NOMO-1 treated with dmso at 0.1 percent for 144 hours (cell line): Measurements from ENCODE around the gene CYP46A1.
A peak's percentile ranks its signal among the peaks of the same experiment; 100 is the strongest.
"Not testable (repeated sequence)": the region's sequence is repeated elsewhere in the genome, so short reads cannot be mapped to it uniquely, and the experiment has no call there.

Experiments used
- DNase-seq: peaks from one replicate; lab custom pipeline; 2025; ENCODE audit not compliant: unreplicated experiment; lab: John Stamatoyannopoulos, UW

CYP46A1 gene

DNA sequence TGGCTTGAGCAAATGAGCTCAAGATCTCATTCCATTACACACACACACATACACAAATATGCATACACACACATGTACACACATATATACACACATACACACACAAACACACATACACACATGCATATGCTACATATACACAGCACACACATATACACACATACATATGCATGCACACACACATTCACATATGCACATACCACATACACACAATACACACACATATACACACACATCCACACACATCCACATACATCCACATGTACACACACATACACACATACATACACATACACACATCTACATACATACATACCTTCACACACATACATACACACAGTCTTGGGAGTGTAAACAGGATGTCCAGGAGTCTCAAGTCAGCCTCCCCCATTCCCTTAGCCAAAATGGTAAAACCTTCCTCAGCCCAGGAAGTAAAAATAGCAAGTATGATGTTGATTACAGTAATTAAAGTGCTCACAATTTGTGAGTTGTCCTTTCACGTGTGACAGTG lies 26.4 kb upstream of the CYP46A1 start:
- DNase-seq: no peak

DNA sequence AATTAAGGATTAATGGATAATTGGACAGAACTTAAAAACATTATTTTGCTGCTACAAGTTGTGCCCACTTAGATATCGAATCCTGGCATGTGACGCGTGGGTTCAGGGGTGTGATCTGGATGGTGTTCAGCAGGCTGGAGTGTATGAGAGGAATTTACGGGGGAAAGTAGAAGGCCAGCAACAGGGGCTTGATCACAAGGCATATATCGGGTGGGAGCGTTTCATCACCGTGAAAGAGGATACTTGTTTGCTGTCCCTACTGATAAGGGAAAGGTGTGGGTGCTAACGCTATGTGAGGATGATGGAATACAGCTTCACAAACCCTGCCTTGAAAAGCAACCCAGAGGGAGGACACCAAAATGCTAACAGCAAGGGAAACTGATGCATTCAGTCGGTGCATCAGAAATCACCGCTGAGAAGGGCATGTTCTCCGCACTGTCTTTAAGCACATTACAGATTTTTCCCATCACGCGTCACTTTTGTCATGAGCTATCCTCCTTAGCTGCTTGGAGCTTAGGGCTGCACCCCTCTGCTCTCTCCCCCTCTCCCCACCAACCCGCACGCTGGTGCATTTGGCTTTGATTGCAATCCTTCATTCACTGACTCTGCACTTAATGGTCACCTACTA lies 25.8 kb upstream of the CYP46A1 start:
- no peak for DNase-seq

DNA sequence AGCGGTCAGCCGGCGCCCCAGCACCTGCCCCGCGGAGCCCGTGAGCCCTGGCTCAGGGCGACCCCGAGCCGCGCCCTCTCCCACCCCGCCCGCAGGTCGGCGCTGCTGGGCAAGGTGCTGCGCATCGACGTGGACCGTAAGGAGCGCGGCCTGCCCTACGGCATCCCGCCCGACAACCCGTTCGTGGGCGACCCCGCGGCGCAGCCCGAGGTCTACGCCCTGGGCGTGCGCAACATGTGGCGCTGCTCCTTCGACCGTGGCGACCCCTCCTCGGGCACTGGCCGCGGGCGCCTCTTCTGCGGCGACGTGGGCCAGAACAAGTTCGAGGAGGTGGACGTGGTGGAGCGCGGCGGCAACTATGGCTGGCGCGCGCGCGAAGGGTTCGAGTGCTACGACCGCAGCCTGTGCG lies 24.8 kb upstream of the CYP46A1 start:
- no peak for DNase-seq

DNA sequence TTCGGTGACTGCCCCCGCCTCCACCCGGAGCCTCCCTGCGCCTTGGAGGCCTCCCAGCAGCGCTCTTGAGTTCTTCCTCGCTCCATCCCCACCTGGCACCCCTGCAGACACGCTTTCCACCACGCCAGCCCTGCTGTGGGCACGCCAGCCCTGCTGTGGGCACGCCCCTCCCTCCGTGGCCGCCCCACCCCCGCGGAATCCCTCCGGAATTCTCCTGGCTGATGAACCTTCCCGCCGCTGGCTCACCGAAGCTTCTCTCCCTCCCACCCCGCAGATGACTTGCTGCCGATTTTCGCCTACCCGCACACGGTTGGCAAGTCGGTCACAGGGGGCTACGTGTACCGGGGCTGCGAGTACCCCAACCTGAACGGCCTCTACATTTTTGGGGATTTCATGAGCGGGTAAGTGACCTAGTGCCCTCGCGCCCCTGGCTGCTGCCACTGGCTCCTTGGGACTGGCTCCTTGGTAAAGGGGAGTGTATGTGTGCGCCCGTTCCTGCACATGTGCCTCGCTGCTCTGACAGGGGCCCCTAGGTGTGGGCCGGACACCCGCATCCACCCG lies 24.0 kb upstream of the CYP46A1 start:
- DNase-seq: no peak

DNA sequence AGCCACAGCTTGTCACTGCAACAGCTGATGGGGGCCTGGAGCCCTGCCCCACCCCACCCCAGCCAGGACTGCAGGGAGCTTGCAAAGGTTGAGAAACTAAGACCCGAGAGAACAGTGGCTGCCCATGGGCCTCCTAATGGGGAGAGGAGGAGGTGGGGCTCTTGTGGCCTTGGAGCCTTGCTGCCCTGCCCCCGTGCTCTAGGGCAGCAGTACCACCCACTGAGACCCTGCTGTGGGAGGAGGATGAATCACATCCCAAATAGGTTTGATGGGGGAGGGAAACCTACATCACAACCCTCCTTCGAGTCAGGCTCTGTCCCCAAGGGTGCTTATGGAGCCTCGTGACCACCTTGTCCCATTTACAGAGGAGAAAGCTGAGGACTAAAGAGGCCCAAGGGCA lies 23.3 kb upstream of the CYP46A1 start:
- DNase-seq: no peak

DNA sequence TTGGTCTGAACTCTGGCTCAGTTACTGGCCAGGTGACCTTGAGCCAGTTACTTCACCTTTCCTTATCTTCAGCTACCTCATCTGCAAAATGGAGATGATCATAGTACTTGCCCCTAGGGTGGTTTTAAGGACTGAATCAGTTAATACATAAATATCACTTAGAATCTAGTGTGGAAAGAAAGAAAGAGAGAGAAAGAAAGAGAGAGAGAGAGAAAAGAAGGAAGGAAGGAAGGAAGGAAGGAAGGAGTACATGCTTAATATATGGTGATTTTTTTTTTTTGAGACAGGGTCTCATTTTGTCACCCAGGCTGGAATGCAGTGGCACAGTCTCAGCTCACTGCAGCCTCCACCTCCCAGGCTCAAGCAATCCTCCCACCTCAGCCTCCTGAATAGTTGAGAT lies 22.9 kb upstream of the CYP46A1 start:
- not testable (repeated sequence) for DNase-seq

DNA sequence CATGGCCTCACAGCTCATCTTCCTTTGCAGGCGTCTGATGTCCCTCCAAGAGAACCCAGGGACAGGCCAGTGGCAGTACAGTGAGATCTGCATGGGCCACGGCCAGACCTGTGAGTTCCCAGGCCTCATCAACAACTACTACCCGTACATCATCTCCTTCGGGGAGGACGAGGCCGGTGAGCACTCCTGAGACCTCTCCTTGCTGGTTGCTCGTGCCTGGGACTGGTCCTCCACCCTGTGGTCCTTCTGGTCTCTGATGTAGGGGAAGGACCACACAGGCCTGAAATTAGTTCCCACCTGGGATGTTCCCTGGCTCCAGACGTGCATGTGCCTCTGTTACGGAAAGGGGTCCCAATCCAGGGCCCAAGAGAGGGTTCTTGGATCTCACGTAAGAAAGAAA lies 21.3 kb upstream of the CYP46A1 start:
- DNase-seq: no peak

DNA sequence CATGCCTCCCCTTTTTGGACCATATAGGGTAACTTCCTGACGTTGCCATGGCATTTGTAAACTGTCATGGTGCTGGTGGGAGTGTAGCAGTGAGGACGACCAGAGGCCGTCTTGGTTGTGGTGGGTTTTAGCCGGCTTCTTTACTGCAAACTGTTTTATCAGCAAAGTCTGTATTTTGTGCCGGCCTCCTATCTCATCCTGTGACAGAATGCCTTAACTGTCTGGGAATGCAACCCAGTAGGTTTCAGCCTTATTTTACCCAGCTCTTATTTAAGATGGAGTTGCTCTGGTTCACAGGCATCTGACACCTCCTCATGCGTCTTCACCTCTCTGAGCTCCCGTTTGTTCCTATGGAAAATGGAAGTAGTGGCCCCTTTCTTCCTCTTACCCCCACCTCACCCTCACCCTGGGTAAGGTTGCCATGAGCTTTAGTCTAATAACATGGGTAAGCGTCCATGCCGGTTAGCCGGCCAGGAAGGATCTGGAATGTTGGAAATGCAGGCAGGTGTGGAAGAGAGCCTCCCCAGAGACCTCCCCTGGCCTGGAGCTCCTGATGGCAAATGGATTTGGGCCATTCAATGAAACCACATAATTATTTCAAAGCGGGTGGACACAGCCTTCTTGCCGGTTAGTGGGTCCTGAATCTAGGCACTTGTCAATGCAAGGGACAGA lies 20.6 kb upstream of the CYP46A1 start:
- DNase-seq: no peak

DNA sequence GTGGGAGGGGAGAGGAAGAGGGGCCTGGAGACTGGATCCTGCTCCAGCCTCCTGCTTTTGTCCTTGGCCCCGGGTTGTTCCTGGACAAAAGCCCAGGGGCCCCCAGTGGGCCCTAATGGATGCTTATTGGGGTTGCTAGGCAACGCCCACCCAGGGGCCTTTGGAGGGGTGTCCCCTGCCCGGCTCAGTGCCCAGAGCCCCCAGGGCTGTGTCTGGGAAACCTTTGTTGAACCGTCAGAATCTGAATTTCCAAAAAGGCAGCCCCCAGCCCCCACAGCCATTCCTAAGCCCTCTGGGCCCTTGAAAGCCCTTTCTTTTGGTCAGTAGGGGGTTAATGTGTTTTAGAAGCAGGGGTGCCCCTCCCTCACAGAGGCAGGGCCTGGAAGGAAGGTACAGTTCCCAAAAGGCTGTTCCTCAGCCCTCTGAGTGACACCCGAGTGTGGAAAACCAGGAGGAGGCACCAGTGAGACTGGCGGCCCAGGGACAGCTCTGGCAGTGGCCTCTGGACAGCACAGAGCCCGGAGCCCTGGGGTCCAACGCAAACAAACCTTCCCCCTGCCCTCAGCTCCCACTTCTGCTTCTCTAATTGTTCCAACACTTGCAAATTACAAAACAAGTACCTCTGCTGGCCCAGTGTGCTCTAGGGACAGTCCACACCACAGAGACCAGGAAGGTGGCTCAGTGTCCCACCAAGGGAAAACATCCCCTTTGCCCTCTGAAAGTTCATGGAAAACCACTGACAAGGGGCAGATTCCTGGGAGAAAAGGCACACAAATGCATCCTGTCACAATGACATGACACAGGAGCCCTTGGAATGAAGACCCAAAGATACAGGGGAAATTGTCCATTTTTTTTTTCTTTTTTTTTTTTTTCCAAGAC lies 19.8 kb upstream of the CYP46A1 start:
- no peak for DNase-seq

DNA sequence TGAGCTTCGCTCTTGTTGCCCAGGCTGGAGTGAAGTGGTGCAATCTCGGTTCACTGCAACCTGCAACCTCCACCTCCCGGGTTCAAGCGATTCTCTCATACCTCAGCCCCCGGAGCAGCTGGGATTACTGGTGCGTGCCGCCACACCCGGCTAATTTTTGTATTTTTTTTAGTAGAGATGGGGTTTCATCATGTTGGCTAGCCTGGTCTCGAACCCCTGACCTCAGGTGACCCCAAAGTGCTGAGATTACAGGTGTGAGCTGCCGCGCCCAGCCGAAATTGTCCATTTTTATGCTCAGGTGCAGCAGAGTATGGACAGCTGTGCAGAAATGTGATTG lies 19.2 kb upstream of the CYP46A1 start:
- DNase-seq: no peak

DNA sequence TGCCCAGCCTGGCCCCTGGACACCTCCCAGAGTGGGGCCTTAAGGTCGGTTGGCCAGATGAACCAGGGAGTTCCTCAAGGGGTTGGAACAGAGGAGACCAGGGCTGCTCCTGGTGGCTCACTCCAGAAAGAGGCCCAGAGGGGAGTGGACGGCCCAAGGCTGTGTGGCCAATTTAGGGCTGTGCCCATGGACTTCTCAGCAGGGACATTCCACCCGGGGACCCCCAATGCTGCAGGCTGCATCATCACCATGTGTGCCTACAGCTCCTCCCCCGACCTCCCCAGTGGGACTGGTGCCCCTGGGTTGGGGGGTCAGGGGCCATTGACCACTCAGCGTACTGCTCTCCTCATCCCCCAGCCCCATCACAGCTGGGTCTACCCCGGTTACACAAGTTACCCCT lies 17.6 kb upstream of the CYP46A1 start:
- DNase-seq: no peak

DNA sequence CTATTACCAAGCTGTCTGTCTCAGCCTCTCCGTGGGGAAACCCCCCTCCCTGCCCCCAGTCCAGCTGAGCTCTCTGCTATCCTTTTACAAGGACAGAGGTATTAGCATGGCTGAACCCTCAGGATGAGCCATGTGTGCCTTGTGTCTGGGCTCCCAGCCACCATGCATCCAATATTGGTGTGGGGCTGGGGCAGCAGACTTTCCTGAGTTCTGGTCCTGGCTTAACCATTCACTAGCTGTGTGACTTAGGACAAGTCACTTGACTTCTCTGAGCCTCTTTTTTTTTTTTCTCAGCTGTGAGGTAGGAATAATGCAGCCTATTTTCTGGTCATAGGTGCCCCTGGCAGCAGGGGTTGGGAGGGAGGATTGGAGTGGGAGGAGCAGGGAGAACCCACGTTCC lies 17.1 kb upstream of the CYP46A1 start:
- no peak for DNase-seq

DNA sequence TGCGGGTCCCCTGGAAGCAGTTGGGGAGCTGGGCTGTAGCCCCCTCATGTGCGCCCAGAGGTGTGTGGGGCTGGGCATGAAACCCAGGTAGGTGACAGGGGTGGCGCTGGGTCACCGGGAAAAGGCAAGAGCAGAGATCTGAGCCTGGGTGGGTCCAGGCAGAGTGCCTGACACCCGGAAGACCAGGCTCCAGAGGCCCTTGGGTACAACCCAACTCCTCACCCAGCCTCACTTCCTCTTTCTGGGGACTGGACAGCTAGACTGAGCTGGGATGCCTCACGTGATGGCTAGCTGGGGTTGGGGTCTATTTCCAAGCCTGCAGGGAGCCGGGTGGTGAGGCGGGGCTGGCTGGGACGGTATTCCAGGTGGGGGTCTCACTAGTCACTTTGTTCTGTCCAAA lies 16.3 kb upstream of the CYP46A1 start:
- peak; percentile 71 for DNase-seq

DNA sequence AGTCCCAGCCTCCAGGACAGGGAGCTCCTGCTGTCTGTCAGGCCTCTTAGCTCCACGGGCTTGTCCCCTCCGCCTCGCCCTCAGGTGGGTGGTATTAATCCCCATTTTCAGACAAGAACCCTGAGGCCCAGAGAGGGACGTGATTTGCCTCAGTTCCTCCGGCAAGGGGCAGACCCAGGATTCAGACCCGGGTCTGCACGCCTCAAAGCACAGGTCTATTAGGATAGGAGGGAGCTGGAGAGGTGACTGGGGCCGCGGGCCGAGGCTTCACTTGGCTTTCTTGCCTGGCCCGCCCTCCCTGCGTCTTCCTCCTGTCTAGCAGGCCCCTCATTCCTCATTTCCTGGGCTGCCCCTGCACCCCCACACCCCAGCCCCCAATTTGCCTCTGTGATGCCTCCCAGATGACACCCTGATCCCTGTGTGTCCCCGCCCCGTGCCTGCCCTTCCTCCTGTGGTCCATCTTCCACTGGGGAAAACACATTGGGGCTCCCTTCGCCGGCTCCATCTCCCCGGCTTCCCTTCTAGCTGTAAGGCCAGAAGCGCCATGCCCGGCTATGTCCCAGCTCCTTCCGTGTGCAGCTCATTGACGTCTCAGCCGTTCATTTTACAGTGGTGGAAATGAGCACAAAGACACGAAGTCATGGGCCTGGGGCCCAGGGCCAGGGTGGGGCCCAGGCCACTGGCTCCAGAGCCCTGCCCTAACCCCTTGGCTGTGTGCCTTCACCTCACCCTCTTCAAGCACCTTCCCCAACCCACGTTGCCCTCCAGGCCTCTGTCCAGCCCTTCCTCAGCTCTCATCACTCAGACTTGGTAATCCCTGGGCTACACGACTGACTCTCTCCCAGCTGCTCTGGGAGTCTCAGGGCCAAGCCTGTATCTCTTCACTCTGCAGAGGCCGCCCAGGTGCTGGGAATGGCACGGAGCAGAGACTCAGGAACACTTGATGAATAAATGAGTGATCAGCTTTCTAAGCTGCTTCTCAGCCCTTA lies 15.5 kb upstream of the CYP46A1 start:
- no peak for DNase-seq

DNA sequence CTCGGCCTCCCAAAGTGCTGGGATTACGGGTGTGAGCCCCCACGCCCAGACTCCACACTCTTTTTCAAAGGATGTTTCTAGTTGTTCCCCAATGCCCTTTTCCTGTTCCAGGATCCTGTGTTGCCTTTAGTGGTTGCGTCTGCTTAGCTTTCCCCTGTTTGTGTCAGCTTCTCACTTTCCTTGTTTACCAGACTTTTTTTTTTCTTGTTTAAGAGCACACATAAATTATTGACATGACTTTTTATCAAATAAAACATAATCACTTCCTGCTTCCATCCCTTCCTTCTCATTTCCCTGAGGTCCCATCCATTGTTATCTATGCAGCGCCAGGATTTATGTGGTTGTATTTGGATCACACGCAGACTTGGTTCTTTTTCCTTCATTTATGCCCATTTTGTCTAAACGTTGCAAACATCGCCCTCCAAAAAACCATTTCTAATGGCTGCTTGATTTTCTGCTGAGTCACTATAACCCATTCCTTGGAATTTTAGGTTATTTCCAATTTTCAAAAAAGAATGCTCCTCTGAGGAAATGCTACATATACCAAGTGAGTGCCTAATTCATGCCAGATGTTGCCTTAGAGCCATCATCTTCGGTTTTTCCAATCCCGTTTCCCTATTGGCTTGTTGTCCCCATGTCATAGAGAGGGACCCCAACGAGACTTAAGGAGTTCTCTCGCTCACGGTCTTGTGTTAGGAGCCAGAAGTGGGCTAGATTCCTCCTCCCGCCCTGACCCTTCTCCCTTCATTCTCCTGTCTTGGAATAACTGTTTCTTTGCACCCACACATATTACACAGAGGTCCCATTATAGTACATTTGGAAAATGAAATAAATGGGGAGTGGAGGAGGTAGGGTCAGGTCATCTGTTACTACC lies 13.5 kb upstream of the CYP46A1 start:
- DNase-seq: no peak

DNA sequence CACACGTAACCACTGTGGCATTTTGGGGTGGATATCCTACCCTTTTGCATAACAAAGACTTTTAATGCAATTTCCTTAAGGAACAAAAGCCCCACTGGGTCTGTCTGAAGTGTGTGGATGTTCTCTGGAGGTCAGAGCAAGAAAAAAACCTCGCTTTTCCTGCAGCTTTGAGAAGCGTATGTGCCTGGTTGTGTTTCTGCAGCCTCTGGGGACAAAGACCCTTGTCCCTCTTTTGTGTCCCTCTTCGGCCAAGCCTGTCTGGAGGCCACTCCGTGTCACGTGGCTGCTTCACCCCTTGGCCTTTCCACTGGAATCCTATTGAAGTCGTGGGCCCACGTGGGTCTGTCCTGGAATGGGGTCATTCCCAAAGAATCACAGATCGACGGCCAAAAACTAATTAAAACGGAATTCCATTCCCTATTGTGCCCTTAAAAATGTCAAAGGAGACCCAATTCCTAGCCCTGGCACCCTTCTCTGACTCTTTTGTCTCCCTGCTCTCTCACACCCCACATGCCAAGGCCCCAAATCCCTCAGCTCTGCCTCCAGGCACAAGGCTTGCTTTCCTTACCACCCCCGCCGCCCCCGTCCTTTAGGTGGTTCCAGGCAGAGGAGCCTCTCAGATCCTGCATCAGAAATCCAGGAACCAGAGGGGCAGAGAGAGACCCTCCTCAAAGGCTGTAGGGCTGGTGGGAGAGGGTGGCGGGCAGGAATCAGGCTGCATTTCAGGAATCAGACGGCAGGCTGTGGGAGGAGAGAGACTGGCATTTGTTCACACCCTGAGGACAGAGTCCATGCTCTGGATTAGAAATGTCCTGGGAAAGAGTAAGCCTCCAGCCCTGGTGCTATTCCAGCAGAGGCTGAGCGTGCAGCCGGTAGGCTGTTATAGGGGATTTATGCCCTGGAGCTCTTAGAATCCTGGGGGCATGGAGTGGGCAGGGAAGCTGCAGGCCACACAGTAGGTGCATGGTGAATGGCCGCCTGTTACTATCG lies 12.6 kb upstream of the CYP46A1 start:
- no peak for DNase-seq

DNA sequence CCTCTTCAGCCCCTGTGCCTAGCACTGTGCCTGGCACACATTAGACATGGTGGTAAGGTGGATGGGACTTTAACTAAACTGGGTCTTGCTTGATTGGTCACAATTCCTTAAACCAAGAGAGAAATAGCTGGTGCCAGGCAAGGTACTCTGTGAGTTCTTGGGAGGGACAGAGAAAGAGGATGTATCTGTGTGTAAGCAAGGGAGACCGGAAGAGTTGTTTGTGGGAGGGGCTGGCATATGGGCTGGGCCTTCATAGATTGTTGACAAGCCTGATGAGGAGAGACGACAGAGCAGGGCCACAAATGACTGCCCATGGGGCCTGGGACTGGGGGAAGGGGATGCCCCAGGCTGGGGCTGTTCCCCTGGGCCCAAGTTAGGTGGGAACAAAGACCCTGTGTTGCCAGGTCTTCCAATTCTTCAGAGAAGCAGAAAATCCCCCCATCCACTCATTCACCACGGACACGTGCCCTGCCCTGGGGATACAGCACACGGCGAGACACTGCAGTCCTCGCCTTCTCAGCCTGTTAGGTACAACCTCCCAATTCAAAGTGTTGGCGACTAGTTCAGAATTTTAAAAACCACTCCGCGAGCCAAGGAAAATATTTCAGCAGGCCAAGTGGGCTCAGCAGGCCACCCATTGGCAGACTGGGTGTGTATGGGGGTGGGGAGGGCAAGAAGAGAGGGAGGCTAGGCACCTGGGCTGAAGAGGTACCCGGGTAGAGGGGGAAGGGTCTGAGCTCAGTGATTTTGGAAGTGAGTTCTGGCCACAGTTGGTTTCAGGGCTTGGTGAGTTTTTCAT lies 11.4 kb upstream of the CYP46A1 start:
- peak; percentile 48 for DNase-seq
